ENCODE data around the gene SMOC1.

Gene SMOC1

DNA sequence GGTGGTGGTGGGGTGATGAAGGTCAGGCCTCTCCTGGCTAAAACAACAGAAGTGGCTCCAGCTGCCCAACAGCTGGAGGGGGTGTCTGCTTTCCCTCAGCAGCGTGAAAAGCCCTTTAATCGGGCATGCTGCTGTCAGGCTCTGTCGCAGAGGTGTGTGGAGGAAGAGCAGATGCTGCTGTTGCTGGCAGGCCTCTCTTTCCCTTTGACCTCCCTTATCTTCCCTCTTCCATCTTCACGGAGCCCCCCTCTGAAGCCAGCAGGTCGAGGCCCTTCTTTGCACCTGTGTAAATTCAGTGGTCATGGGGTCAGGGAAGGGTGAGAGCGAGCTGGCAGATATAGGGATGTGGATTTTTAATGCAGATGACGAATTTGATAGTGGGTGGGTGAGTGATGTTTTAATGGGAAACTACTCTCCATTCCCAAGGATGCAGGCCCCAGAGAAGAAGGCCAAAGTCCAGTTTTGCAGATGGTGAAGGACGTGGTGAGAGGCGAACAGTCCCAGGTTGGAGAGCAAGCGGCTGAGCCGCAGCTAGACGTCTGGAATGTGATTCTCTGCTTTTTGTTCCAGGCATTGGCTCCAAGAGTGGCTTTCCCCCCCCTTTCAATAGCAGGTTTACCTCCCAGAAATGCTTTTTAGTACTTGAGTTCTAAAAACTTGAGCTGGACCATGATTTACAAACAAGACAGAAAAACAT lies 64.0 kb downstream of the SMOC1 start:
- no peak for ATAC-seq

DNA sequence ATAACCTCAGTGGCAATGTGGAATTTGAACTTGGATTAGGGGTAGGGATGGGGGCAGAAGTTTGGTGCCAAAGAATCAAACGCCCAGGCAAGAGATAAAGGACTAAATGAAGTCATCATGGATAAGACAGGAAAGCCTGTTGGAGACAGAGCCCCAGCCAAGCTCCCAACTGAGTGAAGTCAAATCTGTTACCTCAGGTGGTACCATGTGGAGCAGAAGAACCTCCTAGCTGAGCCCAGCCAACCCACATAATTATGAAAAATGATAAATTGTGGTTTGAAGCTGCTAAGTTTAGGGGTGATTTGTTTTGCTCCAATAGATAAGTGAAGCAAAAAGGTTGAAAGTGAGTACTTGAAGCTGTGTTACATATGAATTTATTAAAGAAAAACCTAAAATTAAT lies 66.1 kb downstream of the SMOC1 start:
- ATAC-seq: no peak

DNA sequence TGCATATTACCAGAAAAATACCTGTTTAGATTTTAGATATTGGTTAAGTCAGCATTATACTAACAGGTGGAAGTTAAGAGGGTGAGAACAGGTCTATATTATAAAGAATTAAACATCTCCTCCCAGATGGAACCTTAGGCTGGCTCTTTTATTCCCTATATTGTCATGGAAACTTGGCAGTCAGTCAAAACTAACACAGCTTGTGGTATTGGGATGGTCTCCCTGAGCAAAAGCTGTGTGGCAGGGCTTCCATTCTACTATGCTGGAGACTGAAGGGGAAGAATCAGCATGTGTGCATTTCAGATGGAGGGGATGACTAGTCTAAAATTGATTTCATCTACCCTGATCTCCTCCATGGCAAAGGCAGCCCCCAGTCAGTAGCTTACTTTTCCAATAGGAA lies 66.7 kb downstream of the SMOC1 start:
- no peak for ATAC-seq

DNA sequence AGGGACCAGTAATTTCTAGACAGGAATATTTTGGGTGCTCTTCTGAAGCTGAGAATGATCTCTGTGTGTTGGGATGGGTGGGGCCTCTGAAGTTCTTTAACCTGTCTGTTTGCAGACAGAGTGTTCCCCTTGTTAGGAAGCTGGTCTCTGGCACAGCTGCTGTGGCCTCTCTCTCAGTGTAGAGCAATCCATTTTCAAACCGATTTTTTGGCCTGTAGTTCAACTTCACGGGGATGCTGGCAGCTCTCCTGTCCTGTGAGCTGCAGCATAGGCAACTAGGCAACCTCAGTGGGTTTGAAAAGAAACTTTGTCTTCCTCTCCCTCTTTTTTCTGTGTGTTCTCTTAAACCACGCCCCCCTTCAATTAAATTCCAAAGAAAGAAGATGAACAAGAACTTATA lies 69.1 kb downstream of the SMOC1 start:
- ATAC-seq: no peak

DNA sequence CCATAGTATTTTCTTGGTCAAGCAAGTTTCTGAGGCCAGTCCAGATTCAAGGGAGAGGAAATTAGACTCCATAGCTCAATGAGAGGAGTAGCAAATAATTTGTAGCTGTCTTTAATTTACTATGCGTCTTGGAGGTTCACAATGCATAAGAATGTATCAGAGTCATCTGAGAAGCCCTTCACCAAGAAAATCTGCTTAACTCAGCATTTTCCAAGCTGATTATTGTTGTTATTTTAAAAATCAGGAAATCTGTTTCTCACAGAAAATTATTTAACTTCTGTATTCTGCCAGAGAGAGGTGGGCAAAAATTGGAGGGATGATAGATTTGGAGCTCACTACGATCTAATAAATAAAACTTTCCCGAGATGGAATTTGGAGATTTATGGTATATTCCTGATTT lies 72.0 kb downstream of the SMOC1 start:
- ATAC-seq: no peak

DNA sequence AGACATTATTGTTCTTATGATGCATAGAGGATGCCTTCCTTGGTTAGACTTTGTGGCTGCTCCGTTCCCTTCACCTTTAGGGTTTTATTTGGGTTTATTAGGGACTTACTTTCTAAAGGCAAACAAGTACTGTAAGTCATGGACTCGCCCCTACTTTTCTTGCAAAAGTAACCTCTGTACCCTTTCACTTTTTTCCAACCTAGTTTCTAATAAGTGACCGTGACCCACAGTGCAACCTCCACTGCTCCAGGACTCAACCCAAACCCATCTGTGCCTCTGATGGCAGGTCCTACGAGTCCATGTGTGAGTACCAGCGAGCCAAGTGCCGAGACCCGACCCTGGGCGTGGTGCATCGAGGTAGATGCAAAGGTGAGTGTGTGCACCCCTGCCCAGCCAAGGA lies 72.7 kb downstream of the SMOC1 start:
- no peak for ATAC-seq

DNA sequence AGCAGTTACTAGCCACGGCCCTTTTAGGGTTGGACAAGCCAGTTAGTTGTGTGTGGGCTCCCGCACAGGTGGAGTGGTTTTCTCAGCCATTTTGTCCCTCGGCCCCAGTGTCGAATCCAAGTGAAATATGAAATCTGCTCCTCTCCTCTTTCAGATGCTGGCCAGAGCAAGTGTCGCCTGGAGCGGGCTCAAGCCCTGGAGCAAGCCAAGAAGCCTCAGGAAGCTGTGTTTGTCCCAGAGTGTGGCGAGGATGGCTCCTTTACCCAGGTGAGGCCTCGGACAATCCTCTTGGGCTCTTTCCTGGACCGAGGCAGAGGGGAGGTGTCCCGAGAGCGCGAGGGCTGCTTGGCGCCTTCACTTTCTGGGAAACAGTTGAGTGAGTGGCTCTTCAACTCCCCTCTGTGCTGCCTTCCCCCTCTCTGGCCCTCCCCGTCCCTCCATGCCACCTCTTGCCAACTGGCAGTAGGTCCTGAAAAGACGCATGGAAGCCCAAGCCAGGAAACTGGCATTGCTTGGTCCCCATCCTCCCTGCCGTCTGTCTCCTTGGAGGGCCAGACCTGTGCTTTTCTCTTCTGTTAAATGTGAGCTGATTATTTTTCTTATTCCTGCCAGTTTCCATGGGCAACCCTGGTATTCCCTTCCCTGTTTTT lies 74.2 kb downstream of the SMOC1 start:
- ATAC-seq: no peak

DNA sequence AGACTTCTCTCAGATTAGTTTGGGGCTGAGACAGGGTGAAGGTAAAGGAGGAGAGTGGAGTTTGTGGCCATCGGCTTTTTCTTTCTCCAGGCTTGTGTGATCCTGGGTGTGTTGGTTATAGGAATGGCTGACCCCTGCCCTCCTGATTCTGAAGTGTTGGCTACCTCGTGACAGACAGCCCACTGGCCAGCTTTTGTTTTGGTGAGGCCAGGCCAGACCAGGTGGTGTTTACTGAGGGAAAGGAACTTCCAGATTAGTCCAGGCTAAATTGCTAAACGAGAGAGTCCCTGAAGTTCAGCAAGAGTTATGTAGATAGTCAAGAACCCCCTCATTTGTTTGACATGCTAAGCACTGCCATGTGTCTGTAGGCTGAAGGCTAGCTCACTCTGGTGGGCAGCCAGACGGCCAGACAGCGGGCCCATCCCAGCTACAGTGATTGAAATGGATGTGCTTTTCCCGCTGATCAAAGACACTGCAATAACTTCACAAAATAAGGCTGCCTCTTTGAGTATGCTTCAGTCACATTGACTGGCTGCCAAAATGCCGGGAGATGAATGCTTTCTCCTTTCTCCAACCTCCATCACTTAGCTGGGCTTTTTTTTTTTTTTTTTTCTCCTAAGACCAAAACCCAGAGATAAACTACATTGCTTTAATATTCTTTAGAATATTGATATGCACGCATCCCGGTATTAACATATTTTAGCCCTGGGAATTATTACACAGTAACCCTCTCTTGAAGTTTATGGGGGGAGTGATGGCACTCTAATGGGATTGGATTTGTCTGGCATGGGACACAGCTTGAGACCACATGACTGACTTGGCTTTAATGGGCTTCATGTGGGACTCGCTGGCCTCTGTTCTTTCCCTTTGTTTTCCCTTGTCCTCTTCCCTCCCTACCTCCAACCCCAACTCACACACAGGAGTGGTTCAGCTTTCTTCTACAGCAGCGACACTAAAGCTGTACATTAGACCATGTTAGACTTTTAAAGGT lies 76.9 kb downstream of the SMOC1 start:
- no peak for ATAC-seq

DNA sequence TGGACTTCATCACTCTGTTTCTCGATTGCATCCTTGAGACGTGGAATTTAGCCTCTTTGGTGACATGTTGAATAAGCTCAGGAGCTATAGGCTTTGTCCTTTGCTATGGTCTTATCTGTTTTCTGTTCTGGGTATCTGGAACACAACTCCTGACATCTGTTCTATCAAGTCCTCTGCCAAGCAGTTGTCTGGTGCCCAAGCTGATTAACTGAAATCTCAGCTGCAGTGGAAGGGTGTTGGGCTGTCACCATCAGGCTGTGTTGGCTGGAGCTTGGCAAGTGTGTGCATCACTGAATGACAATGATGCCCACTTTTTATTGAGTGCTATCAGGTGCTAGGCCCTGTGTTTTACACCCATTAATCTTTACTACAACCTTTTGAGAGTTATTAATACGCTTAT lies 77.8 kb downstream of the SMOC1 start:
- ATAC-seq: no peak

DNA sequence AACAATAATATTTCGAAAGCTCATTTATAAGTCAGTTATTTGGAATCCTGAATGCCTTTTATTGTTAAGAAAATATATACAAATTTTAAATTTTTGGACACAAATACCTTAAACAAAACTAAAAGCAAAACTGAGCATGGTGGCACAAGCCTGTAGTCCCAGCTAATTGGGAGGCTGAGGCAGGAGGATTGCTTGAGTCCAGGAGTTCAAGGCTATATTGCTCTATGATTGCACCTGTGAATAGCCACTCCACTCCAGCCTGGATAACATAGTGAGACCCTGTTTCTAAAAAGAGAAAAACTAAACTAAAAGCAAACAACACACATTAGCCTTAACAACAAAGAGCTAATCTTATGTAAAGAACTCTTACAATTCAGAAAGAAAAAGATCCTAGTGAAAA lies 78.8 kb downstream of the SMOC1 start:
- ATAC-seq: no peak

DNA sequence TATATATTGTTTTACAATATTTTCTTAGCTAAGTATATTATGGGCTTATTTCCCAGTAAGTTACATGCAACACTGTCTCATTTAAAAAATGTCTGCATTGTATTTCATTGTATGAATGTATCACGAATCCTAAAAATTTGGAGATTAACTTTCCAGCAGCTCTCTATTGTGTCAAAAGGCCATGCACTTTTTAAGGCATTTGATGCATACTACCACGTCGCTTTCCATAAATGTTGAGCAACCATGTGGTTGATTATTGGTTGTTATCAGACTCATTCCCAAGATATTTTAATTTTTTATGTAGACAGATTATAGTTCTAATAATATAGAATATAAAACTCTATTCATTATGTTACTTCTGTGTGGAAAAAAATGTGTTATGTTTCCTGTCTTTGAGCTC lies 79.9 kb downstream of the SMOC1 start:
- ATAC-seq: no peak

DNA sequence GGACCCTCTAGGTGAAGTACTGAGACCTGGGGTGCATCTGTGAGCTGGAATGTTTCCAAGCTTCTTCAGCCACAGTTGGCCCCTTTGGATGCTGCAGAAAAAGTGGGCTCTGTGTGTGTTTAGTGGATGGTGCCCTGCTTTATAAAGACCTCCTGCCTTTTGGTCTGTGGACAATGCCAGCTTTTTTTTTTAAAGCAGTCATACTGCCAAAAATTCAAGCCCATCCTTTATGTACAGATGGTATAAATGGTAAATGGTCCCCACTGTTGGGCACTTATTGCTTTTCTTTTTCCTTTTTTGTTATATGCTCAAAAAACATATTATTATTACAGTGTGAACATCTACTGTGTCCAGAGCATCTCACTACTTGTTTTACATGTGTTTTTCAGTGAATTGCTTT lies 81.1 kb downstream of the SMOC1 start:
- ATAC-seq: no peak

DNA sequence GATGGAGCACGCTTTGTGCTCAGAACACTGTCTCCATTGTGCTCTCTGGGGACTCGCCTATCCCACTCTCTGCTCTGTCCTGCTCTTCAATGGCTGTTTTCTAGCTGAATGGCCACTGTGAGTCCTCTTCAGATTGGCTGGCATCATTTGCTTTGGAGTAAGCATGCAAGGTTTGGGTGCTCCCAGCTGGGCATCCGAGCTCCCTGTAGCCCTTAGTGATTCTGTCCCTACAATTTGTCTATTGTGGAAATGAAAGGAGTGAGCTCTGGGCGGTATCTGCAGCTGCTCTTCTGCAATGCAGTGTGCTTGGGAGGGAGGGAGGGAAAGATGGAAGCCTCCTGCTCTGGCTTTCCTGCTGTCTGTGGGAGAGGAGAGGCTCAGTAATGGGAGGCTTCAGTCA lies 84.8 kb downstream of the SMOC1 start:
- ATAC-seq: no peak

DNA sequence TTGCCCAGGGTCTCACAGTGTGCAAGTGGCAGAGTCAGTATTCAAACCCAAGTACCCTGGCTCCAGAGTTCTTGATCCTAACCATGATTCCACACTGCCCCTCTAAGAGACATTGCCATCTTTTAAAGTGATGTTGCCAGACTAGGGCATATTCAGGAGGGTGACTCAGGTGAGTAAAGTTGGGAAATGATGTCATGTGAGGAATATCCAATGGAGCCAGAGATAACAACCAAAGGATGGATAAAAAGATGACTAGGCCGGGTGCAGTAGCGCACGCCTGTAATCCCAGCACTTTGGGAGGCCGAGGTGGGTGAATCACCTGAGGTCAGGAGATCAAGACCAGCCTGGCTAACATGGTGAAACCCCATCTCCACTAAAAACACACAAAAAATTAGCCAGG lies 85.6 kb downstream of the SMOC1 start:
- no peak for ATAC-seq

DNA sequence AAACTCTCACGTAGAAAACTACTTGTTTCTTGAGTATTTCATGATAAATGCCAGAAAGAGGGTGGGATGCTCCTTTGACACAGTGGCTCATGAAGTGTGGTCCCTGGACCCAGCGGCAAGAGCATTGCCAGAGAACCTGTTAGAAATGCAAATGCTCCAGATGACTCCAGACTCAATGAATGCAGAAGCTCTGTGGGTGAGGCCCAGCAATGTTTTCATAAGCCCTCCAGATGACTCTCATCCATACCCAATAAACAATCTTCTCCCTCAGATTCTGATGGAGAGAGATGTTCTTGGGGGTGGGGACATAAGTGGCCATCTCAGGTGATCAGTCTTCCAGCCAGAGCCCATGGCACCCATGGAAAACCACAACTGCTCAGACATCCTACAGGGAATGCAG lies 88.9 kb downstream of the SMOC1 start:
- no peak for ATAC-seq

DNA sequence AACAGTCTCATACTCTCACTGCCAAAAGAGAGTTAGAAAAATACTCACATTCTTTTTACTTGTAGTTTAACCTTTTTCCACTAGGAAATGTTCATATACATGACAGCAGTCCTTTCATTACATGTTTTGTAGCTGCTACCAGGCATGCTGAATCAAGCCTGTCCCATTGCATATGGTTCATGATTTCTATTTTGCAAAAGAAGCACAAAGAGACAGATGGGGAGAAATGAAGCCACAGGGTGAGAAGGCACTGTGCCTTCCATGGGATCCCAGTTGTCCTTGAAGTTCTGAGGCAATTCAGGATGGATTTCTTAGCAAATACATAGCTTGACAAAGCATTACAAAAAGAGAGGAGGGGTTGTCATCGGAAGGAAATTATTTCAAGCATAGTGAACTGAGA lies 89.5 kb downstream of the SMOC1 start:
- ATAC-seq: no peak

DNA sequence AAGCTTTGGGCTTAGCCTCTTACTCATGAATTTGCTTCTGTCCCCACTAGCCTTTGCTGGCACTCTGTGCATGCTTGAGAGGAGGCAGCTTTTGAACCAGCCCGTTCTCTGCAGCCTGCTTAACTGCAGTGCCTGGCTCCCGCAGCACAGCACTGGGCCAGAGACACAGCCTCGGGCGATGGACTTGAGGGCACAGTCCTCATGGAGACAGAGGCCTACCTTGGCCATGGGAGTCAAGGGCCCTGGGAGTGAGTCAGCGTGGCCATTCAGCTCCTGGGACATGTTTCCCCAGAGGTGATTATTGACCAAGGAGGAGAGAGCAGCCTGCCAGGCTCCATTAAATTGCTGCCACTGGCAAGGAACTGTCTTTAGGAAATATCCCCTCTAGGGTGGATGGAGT lies 93.5 kb downstream of the SMOC1 start:
- no peak for ATAC-seq

DNA sequence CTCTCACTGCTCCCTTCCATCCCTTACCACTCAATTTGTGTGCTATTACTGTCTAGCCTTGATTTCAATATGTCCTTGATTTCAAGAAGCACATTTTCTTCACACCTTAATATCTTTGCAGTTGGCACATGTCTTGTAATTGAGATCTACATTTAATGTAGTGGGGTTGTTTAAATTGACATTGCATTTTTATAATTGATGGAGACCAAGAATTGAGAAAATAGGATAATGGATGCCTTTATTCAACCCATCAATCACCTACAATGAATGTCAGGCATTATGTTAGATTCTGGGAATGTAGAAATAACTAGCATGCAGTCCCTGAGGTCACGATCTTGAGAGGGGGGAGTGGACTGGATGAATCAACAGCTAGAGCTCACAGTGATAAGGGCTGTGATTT lies 94.6 kb downstream of the SMOC1 start:
- ATAC-seq: no peak

DNA sequence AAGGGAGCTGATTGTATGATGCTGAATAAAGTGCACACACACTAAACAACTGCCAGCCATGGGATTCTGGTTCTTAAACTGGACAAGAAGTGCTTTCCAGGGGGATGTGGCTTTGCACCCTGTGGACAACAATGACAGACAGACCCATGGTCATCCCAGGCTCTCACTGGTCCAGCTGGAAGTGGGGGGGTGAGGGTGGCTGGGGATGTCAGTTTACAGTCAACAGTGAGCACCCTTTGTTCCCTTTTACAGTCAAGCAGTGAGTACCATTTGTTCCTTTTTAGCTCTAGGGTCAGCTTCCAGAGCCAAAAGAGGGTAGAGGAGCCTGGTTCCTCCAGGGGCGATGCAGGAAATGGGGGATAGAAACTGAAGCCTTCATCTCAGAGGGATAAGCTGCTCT lies 100.7 kb downstream of the SMOC1 start:
- no peak for ATAC-seq

DNA sequence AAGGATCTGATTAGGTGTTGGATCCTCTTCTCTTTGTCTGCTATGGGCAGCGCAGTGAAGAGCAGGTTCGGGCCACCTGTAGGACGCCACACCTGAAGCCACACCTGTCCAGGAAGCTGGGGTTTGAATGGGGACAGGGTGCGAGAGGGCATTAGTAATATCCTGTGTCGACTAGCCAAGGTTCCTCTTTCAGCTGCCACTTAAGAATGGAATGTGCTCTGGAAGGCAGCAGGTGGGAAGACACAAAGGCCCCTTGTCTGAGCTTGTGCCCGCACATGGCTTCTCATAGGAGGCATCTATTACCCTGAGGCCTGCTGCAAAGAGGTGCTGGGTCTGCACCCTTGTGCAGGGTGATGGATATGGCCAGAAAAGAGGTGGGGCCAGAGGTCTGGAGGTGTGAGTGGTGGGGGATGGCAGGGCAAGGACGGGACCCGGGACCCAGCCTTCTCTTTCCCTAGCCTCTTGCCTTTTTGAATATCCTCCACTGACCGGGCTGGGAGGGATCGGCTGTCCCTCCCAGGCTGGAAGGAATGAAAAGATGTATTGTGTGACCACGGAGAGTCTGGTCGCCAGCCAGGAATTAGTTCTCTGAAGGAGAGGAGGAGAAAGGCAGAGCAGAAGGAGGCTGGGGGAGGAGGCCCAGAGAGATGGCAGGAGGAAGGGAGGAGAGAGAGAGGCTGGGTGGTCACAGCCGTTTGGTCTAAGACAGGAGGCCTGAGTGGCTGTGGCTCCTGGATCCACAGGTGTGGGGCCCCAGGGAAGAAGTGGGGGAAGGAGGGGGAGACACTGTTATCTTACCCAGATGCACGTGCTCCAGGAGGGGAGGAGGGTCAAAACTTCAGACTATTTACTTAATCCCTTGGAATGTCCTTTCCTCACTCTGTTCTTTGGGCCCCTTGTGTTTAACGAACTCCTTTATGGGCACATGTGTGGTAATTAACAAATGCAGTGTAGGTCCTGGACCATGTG lies 101.5 kb downstream of the SMOC1 start:
- no peak for ATAC-seq

DNA sequence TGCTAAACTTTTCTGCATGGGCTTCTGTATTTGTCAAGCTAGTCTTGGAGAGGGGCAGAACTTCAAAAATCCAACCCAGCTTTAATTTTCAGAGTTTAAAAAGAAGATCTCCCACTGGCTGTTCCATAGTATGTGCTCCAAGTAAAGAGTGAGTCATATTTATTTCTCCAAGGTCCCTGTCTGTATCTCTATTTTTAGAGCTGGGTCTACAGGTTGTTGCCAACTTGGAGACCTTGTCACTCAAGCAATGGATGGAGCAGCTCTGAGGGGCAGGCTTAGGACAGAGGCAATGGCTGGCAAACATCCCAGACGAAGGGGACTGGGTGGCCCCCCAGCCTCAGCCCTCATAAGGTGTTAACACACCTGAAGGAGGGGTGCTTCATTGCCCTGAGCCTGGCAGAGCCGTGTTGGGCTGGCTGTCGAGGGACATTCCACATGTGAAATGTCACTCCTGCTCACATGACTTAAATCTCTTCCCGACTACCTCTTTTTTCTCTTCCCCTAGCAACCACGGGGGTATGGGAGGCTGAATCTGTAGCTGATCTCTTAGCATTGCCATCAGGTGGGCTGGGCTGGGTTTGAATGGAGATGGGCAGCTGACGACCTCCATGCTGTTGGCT lies 103.1 kb downstream of the SMOC1 start:
- ATAC-seq: no peak

DNA sequence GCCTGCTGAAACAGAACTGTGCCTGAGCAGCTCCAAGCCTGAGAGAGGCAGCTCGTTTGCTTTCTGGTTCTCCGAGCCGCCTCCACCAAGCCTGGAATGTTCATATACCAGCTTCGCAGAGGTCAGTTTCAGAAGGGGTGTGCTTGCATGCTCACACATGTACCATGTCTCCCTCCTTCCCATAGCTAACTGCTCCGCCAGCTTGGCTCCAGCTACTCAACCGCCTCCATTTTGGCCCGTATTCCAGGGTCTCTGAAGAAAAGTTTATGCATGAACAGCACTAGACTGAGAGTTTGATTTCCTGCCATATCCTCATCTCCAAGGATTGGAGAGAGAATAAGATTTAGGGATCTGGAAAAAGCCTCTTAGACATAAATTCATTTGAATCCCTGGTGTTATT lies 103.7 kb downstream of the SMOC1 start:
- ATAC-seq: no peak
